Vagina (tissue), 2 donors: ENCODE data around the gene MEST.

ENCODE experiments used
- POLR2A ChIP-seq, 2 donors: fragments of 450-650 bp; IDR thresholded peaks; one replicate each; pipeline ENCODE4 v1.6.1; 2017; ENCODE audit warnings: antibody characterized with exemption in 2 of 2, mild to moderate bottlenecking in 2 of 2, moderate library complexity in 2 of 2
- TF ChIP-seq, protein P1 (sequence below), 3 experiments: fragments of 450-650 bp in 2 of 3; fragments of 200-600 bp in 1 of 3; sonication (generic) in 1 of 3; IDR thresholded peaks; one replicate each; pipeline ENCODE4 v1.5.1; 2017 to 2019; ENCODE audit warnings: antibody characterized with exemption in 3 of 3, mild to moderate bottlenecking in 2 of 3, moderate library complexity in 2 of 3

DNA sequence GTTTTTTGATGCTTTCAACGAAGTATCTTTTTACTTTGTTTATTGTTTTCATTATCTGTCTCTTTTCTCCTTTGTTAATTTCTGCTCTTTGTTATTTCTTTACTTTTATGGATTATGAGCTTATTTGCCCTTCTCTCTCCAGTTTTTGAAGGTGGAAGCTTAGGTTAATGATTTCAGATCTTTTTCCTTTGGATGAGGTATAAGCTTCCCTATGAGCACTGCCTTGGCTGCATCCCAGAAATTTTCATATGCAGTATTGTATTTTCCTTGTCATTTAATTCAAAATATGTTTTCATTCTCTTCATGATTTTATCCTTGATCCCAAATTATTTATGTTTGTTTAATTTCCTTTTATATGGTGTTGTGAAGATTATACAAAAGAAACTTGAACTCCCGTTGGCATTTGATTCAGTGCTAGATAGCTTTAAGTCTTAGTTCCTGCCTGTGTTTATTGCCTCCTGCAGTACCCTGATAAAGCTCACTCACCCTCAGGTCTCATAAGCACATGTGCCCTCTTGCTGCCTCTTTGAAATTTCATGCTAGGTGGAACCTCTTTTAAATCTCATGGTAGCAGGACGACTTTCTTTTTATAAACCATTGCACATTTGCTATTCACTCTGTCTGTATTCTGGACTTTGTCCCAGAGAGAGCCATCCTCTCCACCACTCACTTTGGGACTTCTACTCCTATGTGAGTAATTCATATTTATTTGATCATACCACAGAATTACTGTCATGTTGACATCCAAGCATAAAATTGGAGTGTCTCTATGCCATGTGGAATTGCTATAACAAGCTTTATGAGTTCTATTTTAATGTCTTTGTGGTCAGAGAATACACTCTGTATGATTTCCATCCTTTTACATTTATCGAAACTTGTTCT is 28.1 kb upstream of the MEST start:
- TF ChIP-seq, protein P1, sequence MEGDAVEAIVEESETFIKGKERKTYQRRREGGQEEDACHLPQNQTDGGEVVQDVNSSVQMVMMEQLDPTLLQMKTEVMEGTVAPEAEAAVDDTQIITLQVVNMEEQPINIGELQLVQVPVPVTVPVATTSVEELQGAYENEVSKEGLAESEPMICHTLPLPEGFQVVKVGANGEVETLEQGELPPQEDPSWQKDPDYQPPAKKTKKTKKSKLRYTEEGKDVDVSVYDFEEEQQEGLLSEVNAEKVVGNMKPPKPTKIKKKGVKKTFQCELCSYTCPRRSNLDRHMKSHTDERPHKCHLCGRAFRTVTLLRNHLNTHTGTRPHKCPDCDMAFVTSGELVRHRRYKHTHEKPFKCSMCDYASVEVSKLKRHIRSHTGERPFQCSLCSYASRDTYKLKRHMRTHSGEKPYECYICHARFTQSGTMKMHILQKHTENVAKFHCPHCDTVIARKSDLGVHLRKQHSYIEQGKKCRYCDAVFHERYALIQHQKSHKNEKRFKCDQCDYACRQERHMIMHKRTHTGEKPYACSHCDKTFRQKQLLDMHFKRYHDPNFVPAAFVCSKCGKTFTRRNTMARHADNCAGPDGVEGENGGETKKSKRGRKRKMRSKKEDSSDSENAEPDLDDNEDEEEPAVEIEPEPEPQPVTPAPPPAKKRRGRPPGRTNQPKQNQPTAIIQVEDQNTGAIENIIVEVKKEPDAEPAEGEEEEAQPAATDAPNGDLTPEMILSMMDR (IDR thresholded peaks at IDR 0.05) = no peak
- no peak for TF ChIP-seq POLR2A (IDR thresholded peaks at IDR 0.05)
